HG02970 (cell line): ENCODE measurements around the gene EIF3F.
"Not testable (repeated sequence)": the region's sequence is repeated elsewhere in the genome, so short reads cannot be mapped to it uniquely, and the experiment has no call there.

Experiments used
- ATAC-seq: cut with Tn5 transposase; IDR thresholded peaks from one replicate; pipeline ENCODE4 v1.9.1; 2021; ENCODE audit warnings: mild to moderate bottlenecking, moderate library complexity, moderate number of reproducible peaks; ENCODE audit not compliant: unreplicated experiment, low FRiP score

Gene EIF3F

GRCh38 chr11:7983832-7984590 lies 3.1 kb upstream of the EIF3F start:
- no peak for ATAC-seq

- not testable (repeated sequence) for ATAC-seq
These were observed 385 bp downstream of the EIF3F start for GRCh38 chr11:7987560-7987883.

GRCh38 chr11:7994581-7995278 lies 7.6 kb downstream of the EIF3F start:
- ATAC-seq: no peak

- no peak for ATAC-seq
These were observed 12.7 kb downstream of the EIF3F start for GRCh38 chr11:7999795-8000194.

- no peak for ATAC-seq
These were observed 13.3 kb downstream of the EIF3F start for GRCh38 chr11:8000390-8000789.

GRCh38 chr11:8002676-8003075 lies 15.5 kb downstream of the EIF3F start:
- no peak for ATAC-seq

GRCh38 chr11:8003187-8003586 lies 16.1 kb downstream of the EIF3F start:
- ATAC-seq: no peak

GRCh38 chr11:8004008-8004407 lies 16.9 kb downstream of the EIF3F start:
- ATAC-seq: no peak

- no peak for ATAC-seq
These were observed 18.4 kb downstream of the EIF3F start for GRCh38 chr11:8005556-8005955.

- peak; percentile 60 for ATAC-seq
These were observed 19.3 kb downstream of the EIF3F start for GRCh38 chr11:8006349-8006977.

- no peak for ATAC-seq
These were observed 21.1 kb downstream of the EIF3F start for GRCh38 chr11:8008212-8008611.

- ATAC-seq: no peak
These were observed 22.7 kb downstream of the EIF3F start for GRCh38 chr11:8009856-8010255.

GRCh38 chr11:8011371-8011770 lies 24.2 kb downstream of the EIF3F start:
- no peak for ATAC-seq

- no peak for ATAC-seq
These were observed 24.9 kb downstream of the EIF3F start for GRCh38 chr11:8011981-8012444.

- ATAC-seq: no peak
These were observed 26.7 kb downstream of the EIF3F start for GRCh38 chr11:8013833-8014232.

- no peak for ATAC-seq
These were observed 28.7 kb downstream of the EIF3F start for GRCh38 chr11:8015753-8016239.

- ATAC-seq: no peak
These were observed 29.3 kb downstream of the EIF3F start for GRCh38 chr11:8016440-8016839.

GRCh38 chr11:8017071-8017470 lies 29.9 kb downstream of the EIF3F start:
- ATAC-seq: no peak

GRCh38 chr11:8017894-8018483 lies 30.9 kb downstream of the EIF3F start:
- ATAC-seq: no peak

- no peak for ATAC-seq
These were observed 31.6 kb downstream of the EIF3F start for GRCh38 chr11:8018484-8019313.
